Right lobe of liver (tissue), 4 donors: ENCODE measurements around the gene PREX1.

Experiments used
- CTCF ChIP-seq, 4 donors: fragments of 200-600 bp in 3 of 4; fragments of 450-650 bp in 1 of 4; IDR thresholded peaks; one replicate each; pipeline versions ENCODE4 v1.5.1 to v1.8.0; 2016 to 2022; ENCODE audit warnings: antibody characterized with exemption in 4 of 4, mild to moderate bottlenecking in 2 of 4
- POLR2A ChIP-seq: fragments of 450-650 bp; IDR thresholded peaks from one replicate; pipeline ENCODE4 v1.6.1; 2017; ENCODE audit warnings: antibody characterized with exemption, mild to moderate bottlenecking
- donor health status: DM: no; HTN: no; CAD: no.
- donor health status: DM: no; HTN: no; CAD: no.
- donor health status: DM: no; HTN: yes; CAD: no.

GRCh38 chr20:48830826-48831318 lies 3.1 kb upstream of the PREX1 start:
- no peak for TF ChIP-seq CTCF (IDR thresholded peaks at IDR 0.05)
- TF ChIP-seq POLR2A, result no peak
